GM19467 (cell line): ENCODE results near the gene SH3RF3.
"Not testable (repeated sequence)": the region's sequence is repeated elsewhere in the genome, so short reads cannot be mapped to it uniquely, and the experiment has no call there.

Source experiments
- ATAC-seq: cut with Tn5 transposase; IDR thresholded peaks from one replicate; pipeline ENCODE4 v1.9.1; 2021; ENCODE audit warnings: mild to moderate bottlenecking, moderate library complexity; ENCODE audit not compliant: unreplicated experiment

Gene SH3RF3

DNA sequence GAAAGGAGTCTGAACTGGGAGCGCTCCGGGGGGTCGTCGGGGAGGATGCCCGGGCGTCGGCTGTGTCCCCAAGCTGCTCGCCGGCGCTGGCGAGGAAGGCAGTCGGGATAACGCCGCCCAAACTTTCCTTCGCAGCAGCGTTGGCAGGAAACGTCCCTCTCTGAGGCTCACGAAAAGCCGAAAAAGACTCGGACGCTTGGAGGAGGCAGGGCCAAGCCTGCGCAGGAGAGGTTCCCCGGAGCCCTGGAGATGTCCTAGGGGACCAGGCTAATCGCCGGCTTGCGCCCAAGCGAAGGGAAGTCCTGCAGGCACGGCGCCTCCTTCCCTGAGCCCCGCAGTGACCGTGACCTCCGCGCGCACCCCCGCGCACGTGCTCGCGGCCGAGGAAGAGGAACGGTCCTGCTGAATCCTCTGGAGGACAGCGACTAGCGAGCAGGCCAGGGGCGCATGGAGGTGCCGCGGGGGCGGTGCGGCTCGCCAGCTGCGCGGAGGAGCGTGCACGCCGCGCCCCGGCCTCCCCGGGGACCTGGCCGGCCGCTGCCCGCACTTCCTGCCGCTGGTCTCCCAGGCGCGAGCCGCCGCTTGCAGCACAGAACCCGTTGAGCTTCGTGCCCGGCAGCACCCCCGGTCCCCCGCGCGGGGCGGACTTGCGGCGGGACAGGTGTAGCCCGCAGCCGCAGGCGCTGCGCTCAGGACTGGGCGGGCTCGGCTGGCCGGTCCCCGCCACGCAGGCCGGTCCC, at the start of gene SH3RF3:
TSS of gene SH3RF3 (plus strand) at position 590 of the 740 bp plus-strand sequence.
- no peak for ATAC-seq

GRCh38 chr2:109079590-109079989, 49.4 kb upstream of the SH3RF3 start:
- no peak for ATAC-seq

DNA sequence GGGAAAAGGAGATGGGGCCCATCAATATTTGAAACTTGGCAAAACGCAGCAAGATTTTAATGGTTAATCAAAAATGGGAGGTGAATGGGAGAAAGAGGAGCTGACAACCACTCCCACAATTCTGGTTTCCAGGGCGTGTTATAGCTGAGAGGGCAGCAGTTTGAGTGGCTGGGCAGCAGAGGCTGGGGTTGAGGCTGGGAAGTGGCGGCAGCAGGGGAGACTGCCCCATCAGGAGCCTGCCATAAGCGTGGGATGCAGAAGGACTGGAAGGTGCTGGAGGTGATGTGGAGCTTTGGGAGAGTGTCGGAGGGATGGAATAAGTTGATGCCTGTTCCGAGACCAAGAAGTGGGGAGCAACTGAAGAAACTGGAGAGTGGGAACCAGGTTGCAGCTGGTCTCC, 48.9 kb upstream of the SH3RF3 start:
- no peak for ATAC-seq

DNA sequence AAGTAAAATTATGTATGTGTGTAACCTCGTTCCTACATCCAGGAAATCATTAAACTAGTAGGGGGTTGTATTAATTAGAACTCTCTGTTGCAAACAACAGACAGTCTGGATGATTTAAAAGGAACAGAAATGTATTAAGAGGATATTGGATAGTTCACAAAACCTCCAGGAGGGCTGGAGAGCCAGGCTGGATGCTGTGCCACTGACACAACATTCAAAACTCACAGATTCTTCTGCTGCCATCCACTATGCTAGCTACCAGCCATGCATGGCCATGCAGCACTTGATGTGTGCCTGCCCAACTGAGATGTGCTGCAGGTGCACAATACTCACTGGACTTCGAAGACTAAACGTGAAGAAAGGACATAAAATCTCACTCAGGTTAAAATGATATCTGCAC, 48.2 kb upstream of the SH3RF3 start:
- ATAC-seq: no peak

DNA sequence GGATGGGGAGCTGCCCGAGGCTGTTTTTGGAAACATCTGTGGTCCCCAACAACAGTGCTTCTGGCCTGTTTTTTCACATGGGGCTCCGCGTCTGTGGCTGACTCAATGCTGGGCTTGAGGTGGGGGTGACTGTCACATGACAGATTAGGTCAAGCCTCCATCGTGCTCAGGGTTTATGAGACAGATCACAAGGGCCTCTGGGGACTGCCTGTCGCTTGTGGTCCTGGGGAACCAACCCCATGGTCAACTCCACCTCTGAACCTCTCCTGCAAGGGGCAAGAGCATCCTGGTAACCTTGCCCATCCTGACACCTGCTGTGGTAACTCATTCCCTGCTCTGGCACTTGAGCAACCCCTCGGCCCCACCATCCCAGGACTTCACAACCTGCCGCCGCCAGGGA, 47.6 kb upstream of the SH3RF3 start:
- ATAC-seq: no peak

DNA sequence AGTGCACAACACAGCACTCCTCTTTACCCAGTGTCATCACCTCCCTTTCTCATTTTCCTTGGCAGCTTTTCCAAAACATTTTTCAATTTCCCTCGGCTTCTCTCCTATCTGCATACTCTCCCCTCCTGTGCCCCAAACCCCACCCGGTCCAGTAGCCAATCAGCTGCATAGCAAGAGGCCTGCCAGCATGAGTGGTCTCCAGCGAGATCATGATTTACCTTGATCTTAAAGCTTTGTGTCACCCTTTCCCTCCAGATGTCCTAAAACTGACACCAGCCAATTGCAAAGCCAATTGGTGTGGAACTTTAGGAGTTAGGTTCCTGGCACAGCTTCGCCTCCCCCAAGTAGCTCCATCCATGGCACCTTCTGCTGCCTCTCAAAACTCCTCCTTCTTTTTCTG, 45.2 kb upstream of the SH3RF3 start:
- no peak for ATAC-seq

GRCh38 chr2:109084341-109084740, 44.7 kb upstream of the SH3RF3 start:
- ATAC-seq: no peak

GRCh38 chr2:109085912-109086742, 42.9 kb upstream of the SH3RF3 start:
- ATAC-seq: no peak

DNA sequence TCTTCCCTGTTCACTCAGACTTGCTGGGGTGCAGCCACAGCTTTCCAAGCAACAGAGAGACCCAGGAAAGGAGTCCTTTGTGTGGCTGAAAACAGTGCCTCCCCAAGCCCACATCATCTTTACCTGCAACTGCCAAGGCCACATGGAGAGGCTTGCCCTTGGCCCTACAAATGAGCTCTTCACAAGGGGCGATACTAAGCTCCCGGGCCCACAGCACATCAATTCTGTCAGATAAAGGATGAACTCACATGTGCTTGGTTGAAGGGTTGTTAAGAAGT, 42.3 kb upstream of the SH3RF3 start:
- ATAC-seq: no peak

DNA sequence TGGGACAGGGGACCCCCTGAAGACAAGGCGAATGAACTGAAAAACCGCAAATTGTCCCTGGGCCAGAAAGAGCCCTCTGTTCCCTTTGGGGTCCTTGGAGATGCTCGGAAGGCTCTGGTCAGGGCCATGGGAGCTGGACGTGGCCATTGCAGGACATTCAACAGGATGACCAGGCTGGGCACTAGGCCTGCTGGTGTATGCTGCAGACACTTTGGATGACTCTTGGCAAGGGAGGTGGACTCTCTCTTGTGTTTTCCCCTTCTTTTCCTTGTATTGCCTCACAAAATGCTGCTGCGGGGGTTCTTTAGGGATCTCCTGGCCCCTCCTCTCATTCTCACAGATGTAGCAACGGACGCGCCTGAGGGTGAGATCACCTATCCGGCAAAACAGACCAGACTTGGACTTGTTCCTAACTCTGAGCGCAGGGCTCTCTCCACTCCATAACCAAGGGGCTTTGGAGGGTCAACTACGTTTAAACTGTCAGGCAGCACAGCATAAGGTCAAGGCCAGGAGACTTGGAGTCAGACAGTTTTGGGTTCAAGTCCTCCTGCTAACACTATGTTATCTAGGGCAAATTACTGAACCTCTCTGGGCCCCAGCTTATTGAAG, 41.8 kb upstream of the SH3RF3 start:
- no peak for ATAC-seq

DNA sequence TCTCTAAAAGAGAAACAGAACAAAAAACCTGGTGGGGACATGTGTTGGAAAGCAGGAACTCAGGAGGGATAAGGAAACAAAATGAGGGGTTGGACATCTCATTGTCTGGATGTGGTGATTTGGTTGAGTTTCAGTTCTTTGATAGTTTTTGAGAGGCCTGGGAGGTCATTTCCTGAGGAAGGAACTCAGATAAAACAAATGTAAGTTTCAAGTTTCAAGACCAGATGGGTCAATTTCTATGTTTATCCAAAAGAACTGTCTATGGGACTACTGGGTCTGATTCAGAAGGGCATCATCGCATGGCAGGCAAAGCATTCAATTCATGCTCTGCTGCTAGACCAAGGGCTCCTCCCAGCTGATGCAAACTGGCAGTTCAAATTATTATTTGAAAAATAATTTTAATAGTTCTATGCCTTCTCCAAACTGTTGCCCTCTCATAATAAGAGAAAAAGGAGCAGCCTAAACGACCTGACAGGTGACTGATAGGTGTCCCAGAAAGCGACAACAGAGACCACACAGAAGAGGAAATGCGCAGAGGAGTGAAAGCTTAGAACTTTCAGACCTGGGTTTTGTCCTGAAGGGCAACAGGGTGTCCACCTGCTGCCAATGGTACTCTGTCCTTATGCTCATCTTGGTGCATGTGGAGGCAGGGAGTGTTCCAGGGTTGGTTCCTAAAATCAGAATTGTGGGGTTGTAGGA, 39.3 kb upstream of the SH3RF3 start:
- ATAC-seq: no peak

GRCh38 chr2:109091526-109091925, 37.5 kb upstream of the SH3RF3 start:
- ATAC-seq: no peak

- ATAC-seq: no peak
Observed at GRCh38 chr2:109094144-109094543, 34.9 kb upstream of the SH3RF3 start.

- ATAC-seq: no peak
Observed at GRCh38 chr2:109098251-109098920, 30.6 kb upstream of the SH3RF3 start.

GRCh38 chr2:109098921-109099273, 30.1 kb upstream of the SH3RF3 start:
- no peak for ATAC-seq

DNA sequence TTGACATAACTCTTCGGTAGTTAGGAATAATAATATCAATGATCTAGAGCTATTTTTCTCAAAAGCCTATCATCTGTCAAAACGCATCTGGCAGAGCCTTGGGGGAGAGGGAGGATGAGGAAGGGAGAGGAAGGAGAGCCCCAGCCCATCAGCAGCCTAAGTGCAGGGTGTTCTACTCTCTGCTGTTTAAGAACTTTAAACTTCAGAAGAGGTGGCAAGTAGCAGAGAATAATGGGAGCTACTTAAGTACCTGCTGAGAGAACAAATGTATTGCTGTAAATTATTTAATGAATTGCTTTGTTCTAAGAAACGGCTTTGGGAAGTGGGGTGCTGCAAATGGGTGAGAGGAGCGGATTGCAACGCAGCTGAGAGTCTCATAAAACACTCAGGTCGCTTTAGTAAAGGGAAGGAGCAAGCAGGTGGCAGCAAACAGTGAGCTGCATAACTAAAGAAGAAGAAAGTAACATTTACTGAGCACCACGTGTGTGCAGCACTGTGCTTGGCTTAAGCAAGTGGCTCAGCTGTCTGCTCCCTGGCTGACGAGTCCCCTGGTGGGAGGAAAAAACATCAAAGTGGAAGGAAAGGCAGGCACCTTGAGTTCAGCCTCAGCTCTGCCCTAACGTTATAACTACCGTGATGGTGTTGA, 26.3 kb upstream of the SH3RF3 start:
- ATAC-seq: no peak

DNA sequence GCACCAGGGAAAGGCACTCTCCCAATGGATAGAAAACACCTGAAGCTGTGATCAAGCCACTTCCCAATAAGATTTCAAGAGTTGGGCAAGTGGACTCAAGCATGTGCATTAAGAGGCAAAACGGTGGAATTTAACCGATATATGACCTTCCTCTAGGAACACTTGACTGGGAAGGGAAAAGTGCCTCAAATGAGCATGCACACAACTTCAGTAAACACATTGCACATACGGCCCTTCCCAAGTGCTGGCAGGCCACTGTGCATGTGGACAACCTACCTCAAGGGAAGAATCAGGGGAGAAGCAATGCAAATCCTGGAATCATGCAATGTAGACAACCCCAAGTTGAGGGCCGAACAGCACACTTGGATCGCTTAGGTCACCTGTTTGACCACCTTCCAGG, 23.9 kb upstream of the SH3RF3 start:
- ATAC-seq: no peak

- no peak for ATAC-seq
Observed at GRCh38 chr2:109108740-109109139, 20.3 kb upstream of the SH3RF3 start.

- ATAC-seq: no peak
Observed at GRCh38 chr2:109109342-109109741, 19.7 kb upstream of the SH3RF3 start.

- ATAC-seq: no peak
Observed at GRCh38 chr2:109110170-109110569, 18.8 kb upstream of the SH3RF3 start.

DNA sequence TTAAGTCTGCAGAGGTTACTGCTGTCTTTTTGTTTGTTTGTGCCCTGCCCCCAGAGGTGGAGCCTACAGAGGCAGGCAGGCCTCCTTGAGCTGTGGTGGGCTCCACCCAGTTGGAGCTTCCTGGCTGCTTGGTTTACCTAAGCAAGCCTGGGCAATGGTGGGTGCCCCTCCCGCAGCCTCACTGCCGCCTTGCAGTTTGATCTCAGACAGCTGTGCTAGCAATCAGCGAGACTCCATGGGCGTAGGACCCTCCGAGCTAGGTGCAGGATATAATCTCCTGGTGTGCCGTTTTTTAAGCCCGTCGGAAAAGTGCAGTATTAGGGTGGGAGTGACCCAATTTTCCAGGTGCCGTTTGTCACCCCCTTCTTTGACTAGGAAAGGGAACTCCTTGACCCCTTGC, 11.8 kb upstream of the SH3RF3 start:
- ATAC-seq: not testable (repeated sequence)
